Measurements from ENCODE around the gene GGA2. TPM values are rescaled to one million over a fixed set of nuclear protein-coding genes. Genes with fewer than 3 reads are reported as not detected.
"Not testable (repeated sequence)": the region's sequence is repeated elsewhere in the genome, so short reads cannot be mapped to it uniquely, and the experiment has no call there.

The GGA2 gene
- total RNA-seq, 1 donor from 2014 or later: 31.8 TPM

- no peak overlapping the region for H3K4me3 ChIP-seq (ENCODE audit: low read length in 3 of 3)
- H3K27me3 ChIP-seq (ENCODE audit: control insufficient read depth in 3 of 3, insufficient read depth in 3 of 3, low read length in 3 of 3): no peaks in the 10 kb centered on the region
- no peaks in the 10 kb centered on the region for H3K9me3 ChIP-seq (ENCODE audit: control insufficient read depth in 3 of 3, low read length in 3 of 3)
- H3K36me3 ChIP-seq (ENCODE audit: control insufficient read depth in 3 of 3, insufficient read depth in 3 of 3, low read length in 3 of 3): peaks cover 83 to 90% (median 86%) of the 10 kb centered on the region in 3 donors
- no peak overlapping the region for H3K27ac ChIP-seq (ENCODE audit: low read depth, low read length)
- no peaks in the 10 kb centered on the region for H3K4me1 ChIP-seq (ENCODE audit: control insufficient read depth in 3 of 3, insufficient read depth in 3 of 3, low read length in 3 of 3)
- no peak overlapping the region for H3K9ac ChIP-seq (ENCODE audit: low read depth in 1 of 3, low read length in 3 of 3)
Measured at GRCh38 chr16:23482778-23483177, 27.5 kb downstream of the GGA2 start.

- Histone ChIP-seq H3K36me3 (ENCODE audit: control insufficient read depth in 3 of 3, insufficient read depth in 3 of 3, low read length in 3 of 3) (peaks cover 74 to 84% (median 76%) of the 10 kb centered on the region in 3 donors), H3K4me1 (ENCODE audit: control insufficient read depth in 3 of 3, insufficient read depth in 3 of 3, low read length in 3 of 3) (no peaks in the 10 kb centered on the region), H3K4me3 (ENCODE audit: low read length in 3 of 3) (no peak overlapping the region)
Measured at GRCh38 chr16:23480257-23480656, 30.0 kb downstream of the GGA2 start.

GRCh38 chr16:23479138-23479537 lies 31.2 kb downstream of the GGA2 start:
- Histone ChIP-seq H3K27me3 (ENCODE audit: control insufficient read depth in 3 of 3, insufficient read depth in 3 of 3, low read length in 3 of 3) (no peaks in the 10 kb centered on the region), H3K9ac (ENCODE audit: low read depth in 1 of 3, low read length in 3 of 3) (no peak overlapping the region), H3K27ac (ENCODE audit: low read depth, low read length) (no peak overlapping the region), H3K4me3 (ENCODE audit: low read length in 3 of 3) (no peak overlapping the region), H3K36me3 (ENCODE audit: control insufficient read depth in 3 of 3, insufficient read depth in 3 of 3, low read length in 3 of 3) (peaks cover 69 to 86% (median 77%) of the 10 kb centered on the region in 3 donors), H3K9me3 (ENCODE audit: control insufficient read depth in 3 of 3, low read length in 3 of 3) (no peaks in the 10 kb centered on the region), H3K4me1 (ENCODE audit: control insufficient read depth in 3 of 3, insufficient read depth in 3 of 3, low read length in 3 of 3) (no peaks in the 10 kb centered on the region)

More at GRCh38 chr16:23480257-23480656, 30.0 kb downstream of the GGA2 start:
- Histone ChIP-seq H3K27me3 (ENCODE audit: control insufficient read depth in 3 of 3, insufficient read depth in 3 of 3, low read length in 3 of 3) (no peaks in the 10 kb centered on the region), H3K9ac (ENCODE audit: low read depth in 1 of 3, low read length in 3 of 3) (no peak overlapping the region), H3K27ac (ENCODE audit: low read depth, low read length) (no peak overlapping the region), H3K9me3 (ENCODE audit: control insufficient read depth in 3 of 3, low read length in 3 of 3) (no peaks in the 10 kb centered on the region)

DNA sequence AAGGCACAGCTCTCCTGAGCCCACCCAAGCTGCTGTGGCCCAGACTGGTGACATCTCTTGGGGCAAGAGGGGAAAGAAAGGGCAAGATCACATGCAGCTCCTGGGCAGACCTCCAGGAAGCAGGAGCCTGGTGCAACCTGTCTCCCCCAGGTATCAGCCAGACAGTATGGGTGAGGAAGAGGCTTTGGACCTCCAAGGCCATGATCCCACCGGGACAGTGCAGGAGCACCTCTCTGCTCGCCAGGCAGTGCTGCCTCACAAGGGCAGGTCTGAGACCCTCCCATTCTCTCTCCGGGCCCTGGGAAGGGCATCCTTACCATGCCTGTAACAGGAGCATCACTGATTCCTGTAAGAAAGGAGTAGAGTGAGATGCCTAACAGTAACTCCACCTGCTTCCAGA lies 31.7 kb downstream of the GGA2 start:
- Histone ChIP-seq H3K27me3 (ENCODE audit: control insufficient read depth in 3 of 3, insufficient read depth in 3 of 3, low read length in 3 of 3) (no peaks in the 10 kb centered on the region), H3K4me1 (ENCODE audit: control insufficient read depth in 3 of 3, insufficient read depth in 3 of 3, low read length in 3 of 3) (no peaks in the 10 kb centered on the region), H3K4me3 (ENCODE audit: low read length in 3 of 3) (no peak overlapping the region), H3K9ac (ENCODE audit: low read depth in 1 of 3, low read length in 3 of 3) (no peak overlapping the region), H3K27ac (ENCODE audit: low read depth, low read length) (no peak overlapping the region), H3K36me3 (ENCODE audit: control insufficient read depth in 3 of 3, insufficient read depth in 3 of 3, low read length in 3 of 3) (peaks cover 72 to 88% (median 81%) of the 10 kb centered on the region in 3 donors), H3K9me3 (ENCODE audit: control insufficient read depth in 3 of 3, low read length in 3 of 3) (no peaks in the 10 kb centered on the region)

- Histone ChIP-seq H3K36me3 (ENCODE audit: control insufficient read depth in 3 of 3, insufficient read depth in 3 of 3, low read length in 3 of 3) (peaks cover 58 to 69% (median 62%) of the 10 kb centered on the region in 3 donors), H3K4me1 (ENCODE audit: control insufficient read depth in 3 of 3, insufficient read depth in 3 of 3, low read length in 3 of 3) (no peaks in the 10 kb centered on the region), H3K27ac (ENCODE audit: low read depth, low read length) (no peak overlapping the region), H3K27me3 (ENCODE audit: control insufficient read depth in 3 of 3, insufficient read depth in 3 of 3, low read length in 3 of 3) (no peaks in the 10 kb centered on the region), H3K9me3 (ENCODE audit: control insufficient read depth in 3 of 3, low read length in 3 of 3) (no peaks in the 10 kb centered on the region), H3K9ac (ENCODE audit: low read depth in 1 of 3, low read length in 3 of 3) (no peak overlapping the region), H3K4me3 (ENCODE audit: low read length in 3 of 3) (no peak overlapping the region)
Measured at GRCh38 chr16:23476289-23476688, 34.0 kb downstream of the GGA2 start.

DNA sequence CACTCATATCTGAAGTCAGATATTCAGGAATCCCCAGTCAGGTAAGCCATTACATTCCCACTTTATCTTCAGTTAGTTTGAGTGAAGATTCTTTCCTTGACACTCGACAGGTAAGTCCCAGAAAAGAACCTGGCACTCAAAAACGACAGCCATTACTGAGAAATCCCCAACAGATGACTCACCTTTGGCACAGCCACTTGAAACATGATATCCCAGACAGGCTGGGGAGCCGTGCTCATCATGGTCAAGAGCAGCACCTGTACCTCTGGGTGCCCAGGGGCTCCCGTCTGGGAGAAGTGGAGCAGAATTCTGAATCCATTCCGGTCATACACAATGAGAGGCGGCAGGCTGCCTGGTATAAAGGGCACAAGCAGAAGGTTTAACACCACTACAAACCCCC lies 40.5 kb downstream of the GGA2 start:
- Histone ChIP-seq H3K27me3 (ENCODE audit: control insufficient read depth in 3 of 3, insufficient read depth in 3 of 3, low read length in 3 of 3) (no peaks in the 10 kb centered on the region), H3K36me3 (ENCODE audit: control insufficient read depth in 3 of 3, insufficient read depth in 3 of 3, low read length in 3 of 3) (peaks cover 41 to 58% (median 47%) of the 10 kb centered on the region in 3 donors), H3K4me3 (ENCODE audit: low read length in 3 of 3) (no peak overlapping the region), H3K4me1 (ENCODE audit: control insufficient read depth in 3 of 3, insufficient read depth in 3 of 3, low read length in 3 of 3) (peaks cover 0 to 12% (median 4%) of the 10 kb centered on the region in 3 donors), H3K9me3 (ENCODE audit: control insufficient read depth in 3 of 3, low read length in 3 of 3) (no peaks in the 10 kb centered on the region), H3K27ac (ENCODE audit: low read depth, low read length) (no peak overlapping the region), H3K9ac (ENCODE audit: low read depth in 1 of 3, low read length in 3 of 3) (no peak overlapping the region)

DNA sequence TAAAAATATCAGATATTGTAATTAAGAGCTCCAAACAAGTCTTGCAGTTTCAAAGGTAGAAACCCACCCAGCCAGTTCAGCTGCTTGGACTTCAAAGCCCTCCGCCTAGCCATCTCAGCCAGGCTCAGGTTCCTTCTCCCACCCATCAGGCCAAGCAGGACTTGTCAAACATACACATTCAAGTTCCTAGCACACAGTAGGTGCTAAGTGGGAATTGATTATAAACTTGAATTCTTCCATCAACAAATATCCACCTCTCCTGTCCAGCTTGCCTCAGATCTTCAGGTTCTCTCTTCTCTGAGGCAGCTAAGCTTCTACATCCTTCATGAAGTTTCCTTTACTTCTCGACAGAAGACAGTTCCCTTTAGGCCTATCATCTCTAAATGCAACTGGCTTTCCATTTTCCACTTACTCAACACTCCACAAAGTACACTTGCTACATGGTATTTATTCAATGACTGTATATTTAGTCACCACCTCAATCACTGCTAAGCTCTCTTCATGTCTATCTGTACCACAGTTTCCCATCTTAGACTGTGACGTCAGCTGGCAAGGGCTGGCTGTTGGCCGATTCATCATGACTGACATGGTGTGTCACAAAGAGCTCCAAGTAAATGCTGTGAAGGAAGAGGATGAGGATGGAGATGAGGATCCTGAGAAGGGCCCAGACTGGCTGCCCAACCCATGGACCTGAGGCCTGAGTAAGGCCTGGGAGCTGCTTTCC lies 44.0 kb downstream of the GGA2 start:
- H3K27me3 ChIP-seq (ENCODE audit: control insufficient read depth in 3 of 3, insufficient read depth in 3 of 3, low read length in 3 of 3): no peaks in the 10 kb centered on the region
- H3K9ac ChIP-seq (ENCODE audit: low read depth in 1 of 3, low read length in 3 of 3): no peak overlapping the region
- H3K4me1 ChIP-seq (ENCODE audit: control insufficient read depth in 3 of 3, insufficient read depth in 3 of 3, low read length in 3 of 3): peaks cover 8 to 30% (median 12%) of the 10 kb centered on the region in 3 donors
- no peak overlapping the region for H3K27ac ChIP-seq (ENCODE audit: low read depth, low read length)
- H3K4me3 ChIP-seq (ENCODE audit: low read length in 3 of 3): no peak overlapping the region
- H3K9me3 ChIP-seq (ENCODE audit: control insufficient read depth in 3 of 3, low read length in 3 of 3): no peaks in the 10 kb centered on the region
- H3K36me3 ChIP-seq (ENCODE audit: control insufficient read depth in 3 of 3, insufficient read depth in 3 of 3, low read length in 3 of 3): peaks cover 31 to 44% (median 39%) of the 10 kb centered on the region in 3 donors

GRCh38 chr16:23465179-23465578 lies 45.1 kb downstream of the GGA2 start:
- Histone ChIP-seq H3K4me3 (ENCODE audit: low read length in 3 of 3) (no peak overlapping the region), H3K36me3 (ENCODE audit: control insufficient read depth in 3 of 3, insufficient read depth in 3 of 3, low read length in 3 of 3) (peaks cover 31 to 43% (median 37%) of the 10 kb centered on the region in 3 donors), H3K4me1 (ENCODE audit: control insufficient read depth in 3 of 3, insufficient read depth in 3 of 3, low read length in 3 of 3) (peaks cover 8 to 30% (median 12%) of the 10 kb centered on the region in 3 donors), H3K27me3 (ENCODE audit: control insufficient read depth in 3 of 3, insufficient read depth in 3 of 3, low read length in 3 of 3) (no peaks in the 10 kb centered on the region), H3K9ac (ENCODE audit: low read depth in 1 of 3, low read length in 3 of 3) (no peak overlapping the region), H3K9me3 (ENCODE audit: control insufficient read depth in 3 of 3, low read length in 3 of 3) (no peaks in the 10 kb centered on the region), H3K27ac (ENCODE audit: low read depth, low read length) (no peak overlapping the region)

GRCh38 chr16:23464196-23464595 lies 46.1 kb downstream of the GGA2 start:
- peaks cover 26 to 33% (median 28%) of the 10 kb centered on the region in 3 donors for H3K36me3 ChIP-seq (ENCODE audit: control insufficient read depth in 3 of 3, insufficient read depth in 3 of 3, low read length in 3 of 3)
- peak overlapping the region in 2 of 3 donors; percentile 6 to 47 for H3K9ac ChIP-seq (ENCODE audit: low read depth in 1 of 3, low read length in 3 of 3)
- no peak overlapping the region for H3K27ac ChIP-seq (ENCODE audit: low read depth, low read length)
- H3K4me3 ChIP-seq (ENCODE audit: low read length in 3 of 3): no peak overlapping the region
- peaks cover 8 to 25% (median 8%) of the 10 kb centered on the region in 3 donors for H3K4me1 ChIP-seq (ENCODE audit: control insufficient read depth in 3 of 3, insufficient read depth in 3 of 3, low read length in 3 of 3)
- H3K9me3 ChIP-seq (ENCODE audit: control insufficient read depth in 3 of 3, low read length in 3 of 3): no peaks in the 10 kb centered on the region
- no peaks in the 10 kb centered on the region for H3K27me3 ChIP-seq (ENCODE audit: control insufficient read depth in 3 of 3, insufficient read depth in 3 of 3, low read length in 3 of 3)

- Histone ChIP-seq H3K9ac (ENCODE audit: low read depth in 1 of 3, low read length in 3 of 3) (peak overlapping the region in 2 of 3 donors; percentile 8 to 50), H3K36me3 (ENCODE audit: control insufficient read depth in 3 of 3, insufficient read depth in 3 of 3, low read length in 3 of 3) (peaks cover 21 to 26% (median 21%) of the 10 kb centered on the region in 3 donors), H3K4me1 (ENCODE audit: control insufficient read depth in 3 of 3, insufficient read depth in 3 of 3, low read length in 3 of 3) (peaks cover 8 to 25% (median 8%) of the 10 kb centered on the region in 3 donors)
- H3K27ac ChIP-seq (ENCODE audit: low read depth, low read length); H3K4me3 ChIP-seq (ENCODE audit: low read length in 3 of 3); H3K9me3 ChIP-seq (ENCODE audit: control insufficient read depth in 3 of 3, low read length in 3 of 3); H3K27me3 ChIP-seq (ENCODE audit: control insufficient read depth in 3 of 3, insufficient read depth in 3 of 3, low read length in 3 of 3): not testable (repeated sequence)
Measured at GRCh38 chr16:23462994-23463393, 47.3 kb downstream of the GGA2 start.
